HCT116 (cell line): ENCODE measurements around the gene CMPK2. TPM values are rescaled to one million over a fixed set of nuclear protein-coding genes. Genes with fewer than 3 reads are reported as not detected.

ENCODE experiments used
- ATAC-seq: fragments of 200-7000 bp; cut with Tn5 transposase; 2 replicates; pipeline ENCODE4 v1.9.1; 2020; ENCODE audit warnings: mild to moderate bottlenecking, moderate library complexity
- BruUV-seq: library from RNA; stranded (reverse); fragments of 400-500 nt; replicated peaks from 2 replicates; lab custom pipeline; 2021; lab: Mats Ljungman, UMichigan
- CTCF ChIA-PET: fragments of 300-600 bp; sonication (Branson Sonifier 250); formaldehyde crosslinking; loops from one replicate; lab custom pipeline; 2021; ENCODE audit warnings: antibody characterized with exemption; lab: Charles Lee
- POLR2A ChIA-PET: fragments of 300-600, 350-600 bp; sonication (Branson Sonifier 250); formaldehyde crosslinking; loops from one replicate; lab custom pipeline; 2021; ENCODE audit warnings: antibody characterized with exemption; lab: Charles Lee
- RAD21 ChIA-PET, 2 experiments: fragments of 300-600 bp; sonication (Branson Sonifier 250); formaldehyde crosslinking; loops; one replicate each; lab custom pipeline; 2023; ENCODE audit warnings: low total read pairs in 2 of 2; ENCODE audit not compliant: uncharacterized antibody in 2 of 2, unreplicated experiment in 2 of 2, low non-redundant PET in 1 of 2; lab: Charles Lee
- DNase-seq: peaks from one replicate; pipeline ENCODE4 v3.0.0-alpha.2; 2010; ENCODE audit warnings: low read depth, low spot score
- H2AFZ ChIP-seq: fragments of 200-600 bp; shearing (Covaris generic), sonication (generic); 2 replicates; pipeline ENCODE4 v1.6.1; 2017; ENCODE audit warnings: low read depth, mixed run types, mixed read lengths, antibody characterized with exemption, low read length; ENCODE audit not compliant: poor library complexity, severe bottlenecking
- H3K27ac ChIP-seq: 2 replicates; pipeline ENCODE4 v1.5.1; 2012; ENCODE audit warnings: low read depth, low read length
- H3K27me3 ChIP-seq: fragments of 200-600 bp; sonication (generic); 2 replicates; pipeline ENCODE4 v1.6.1; 2016; ENCODE audit warnings: mixed run types, low read length, mixed read lengths; ENCODE audit not compliant: insufficient read depth
- H3K36me3 ChIP-seq, 2 experiments: fragments of 200-500 bp in 1 of 2; fragments of 200-600 bp in 1 of 2; sonication (Bioruptor generic) in 1 of 2; sonication (generic) in 1 of 2; 2 replicates each; pipeline versions ENCODE4 v1.5.1 to v1.6.1; 2014 to 2016; ENCODE audit warnings: low read length in 2 of 2, inconsistent platforms in 1 of 2, mixed read lengths in 1 of 2, mixed run types in 1 of 2; ENCODE audit not compliant: insufficient read depth in 2 of 2, control insufficient read depth in 1 of 2
- H3K4me1 ChIP-seq, 2 experiments: fragments of 200-600 bp in 1 of 2; sonication (generic) in 1 of 2; 2 replicates each; pipeline versions ENCODE4 v1.5.1 to v1.6.1; 2012 to 2017; ENCODE audit warnings: low read length in 2 of 2, inconsistent platforms in 1 of 2, mild to moderate bottlenecking in 1 of 2, mixed read lengths in 1 of 2, mixed run types in 1 of 2, moderate library complexity in 1 of 2; ENCODE audit not compliant: insufficient read depth in 2 of 2, control insufficient read depth in 1 of 2
- H3K4me2 ChIP-seq: fragments of 200-600 bp; sonication (generic); 2 replicates; pipeline ENCODE4 v1.6.1; 2017; ENCODE audit warnings: mixed run types, low read length, mixed read lengths
- H3K4me3 ChIP-seq, 2 experiments: fragments of 200-600 bp in 1 of 2; sonication (generic) in 1 of 2; replicated peaks in 1 of 2; 2 replicates each; pipeline ENCODE4 v1.5.1; 2011 to 2016; ENCODE audit warnings: low read length in 2 of 2, control low read depth in 1 of 2, low read depth in 1 of 2, mild to moderate bottlenecking in 1 of 2, mixed read lengths in 1 of 2, mixed run types in 1 of 2
- H3K79me2 ChIP-seq: fragments of 200-600 bp; sonication (generic); 2 replicates; pipeline ENCODE4 v1.6.1; 2017; ENCODE audit warnings: mild to moderate bottlenecking, mixed run types, low read length, moderate library complexity, mixed read lengths; ENCODE audit not compliant: insufficient read depth
- H3K9ac ChIP-seq: fragments of 200-600 bp; sonication (generic); 2 replicates; pipeline ENCODE4 v1.6.1; 2016; ENCODE audit warnings: low read length, mixed read lengths
- H3K9me2 ChIP-seq: fragments of 200-600 bp; sonication (generic), shearing (Covaris generic); 2 replicates; pipeline ENCODE4 v1.6.1; 2017; ENCODE audit warnings: mixed run types, mild to moderate bottlenecking, moderate library complexity; ENCODE audit not compliant: insufficient read depth
- H3K9me3 ChIP-seq, 2 experiments: fragments of 200-500 bp in 1 of 2; fragments of 200-600 bp in 1 of 2; sonication (Bioruptor generic) in 1 of 2; sonication (generic) in 1 of 2; 2 replicates each; pipeline ENCODE4 v1.6.1; 2014 to 2017; ENCODE audit warnings: low read length in 2 of 2, mixed read lengths in 2 of 2, inconsistent platforms in 1 of 2, low read depth in 1 of 2, mild to moderate bottlenecking in 1 of 2, mixed run types in 1 of 2, moderate library complexity in 1 of 2; ENCODE audit not compliant: control insufficient read depth in 1 of 2, insufficient read depth in 1 of 2
- H4K20me1 ChIP-seq: fragments of 200-600 bp; sonication (generic), shearing (Covaris generic); 2 replicates; pipeline ENCODE4 v1.6.1; 2017; ENCODE audit warnings: mixed run types, mild to moderate bottlenecking, moderate library complexity; ENCODE audit not compliant: insufficient read depth
- CBX3 ChIP-seq: IDR thresholded peaks from 2 replicates; pipeline ENCODE4 v1.6.1; 2012; ENCODE audit warnings: low read depth
- CEBPB ChIP-seq: IDR thresholded peaks from 2 replicates; pipeline ENCODE4 v1.6.1; 2012; ENCODE audit warnings: low read depth
- ELF1 ChIP-seq: IDR thresholded peaks from 2 replicates; pipeline ENCODE4 v1.6.1; 2012; ENCODE audit warnings: low read depth, borderline replicate concordance
- EZH2 ChIP-seq: fragments of 200-600 bp; sonication (generic); IDR thresholded peaks from 2 replicates; pipeline ENCODE4 v1.6.1; 2017; ENCODE audit warnings: antibody characterized with exemption, mixed run types
- EZH2phosphoT487 ChIP-seq: fragments of 200-600 bp; IDR thresholded peaks from 2 replicates; pipeline ENCODE4 v1.6.1; 2018; ENCODE audit warnings: antibody characterized with exemption, borderline replicate concordance
- FOSL1 ChIP-seq: IDR thresholded peaks from 2 replicates; pipeline ENCODE4 v1.6.1; 2012; ENCODE audit warnings: low read depth
- JUND ChIP-seq: IDR thresholded peaks from 2 replicates; pipeline ENCODE4 v1.6.1; 2012
- POLR2AphosphoS5 ChIP-seq: IDR thresholded peaks from 2 replicates; pipeline ENCODE4 v1.6.1; 2011; ENCODE audit warnings: mild to moderate bottlenecking, low read depth, low read length, moderate library complexity
- RAD21 ChIP-seq: IDR thresholded peaks from 2 replicates; pipeline ENCODE4 v1.6.1; 2012; ENCODE audit warnings: low read depth, mild to moderate bottlenecking
- REST ChIP-seq: IDR thresholded peaks from 2 replicates; pipeline ENCODE4 v1.6.1; 2012; ENCODE audit warnings: low read depth
- SRF ChIP-seq: IDR thresholded peaks from 2 replicates; pipeline ENCODE4 v1.6.1; 2012; ENCODE audit warnings: low read depth
- TCF7L2 ChIP-seq: IDR thresholded peaks from 2 replicates; pipeline ENCODE4 v1.7.0; 2011; ENCODE audit warnings: borderline replicate concordance, inconsistent platforms; ENCODE audit not compliant: insufficient read depth, insufficient read length; ENCODE audit errors: extremely low read depth
- ZFX ChIP-seq: fragments of 450-650 bp; IDR thresholded peaks from 2 replicates; pipeline ENCODE4 v1.6.1; 2017
- intact Hi-C: fragments of 100-400 bp; cut with micrococcal nuclease; formaldehyde crosslinking; loops from 2 replicates; pipeline ENCODE4 v1.10.0; 2022
- total RNA-seq: library from RNA; stranded (reverse); gene quantifications from one replicate; pipeline ENCODE4 v1.2.1, GENCODE V29; 2021; ENCODE audit not compliant: unreplicated experiment

CMPK2 gene
- total RNA-seq, 1 experiment from 2014 or later: 1.5 TPM

- TF ChIP-seq EZH2: no peak
- no peak for TF ChIP-seq EZH2phosphoT487
- TF ChIP-seq FOSL1: peak; percentile 91
- 0 out of 2 replicates have a peak, but pooled peaks have one; percentile 17 for TF ChIP-seq POLR2AphosphoS5
- peak; percentile 31; the same call in 1 of the 2 replicates for TF ChIP-seq SRF
- TF ChIP-seq, all 23 proteins: peak for 6
Observed at GRCh38 chr2:6914828-6915227, 49.1 kb upstream of the CMPK2 start (continued).

GRCh38 chr2:6913415-6914157 is 47.9 kb upstream of the CMPK2 start:
- H3K9ac ChIP-seq: no peak overlapping the region
- TF ChIP-seq CBX3: no peak
- no peak for TF ChIP-seq ELF1
- TF ChIP-seq ZFX: no peak
- H3K4me1 ChIP-seq: peaks cover 9 to 26% of the 10 kb centered on the region in 2 experiments; a peak in 3 of 4 replicates
- H3K36me3 ChIP-seq: no peaks in the 10 kb centered on the region
- H3K27ac ChIP-seq: no peak overlapping the region
- no peaks in the 10 kb centered on the region for H3K79me2 ChIP-seq
- no peak overlapping the region for H3K4me3 ChIP-seq
- H4K20me1 ChIP-seq: no peaks in the 10 kb centered on the region
- H3K4me2 ChIP-seq: no peak overlapping the region
- ChIA-PET POLR2A (no interaction called here), CTCF (no interaction called here), RAD21 (no interaction called here)
- DNase-seq: no peak
- no peak overlapping the region for H2AFZ ChIP-seq
- intact Hi-C loops: no loop called here
- no TSS peak for BruUV-seq
- H3K9me2 ChIP-seq: no peaks in the 10 kb centered on the region
- no peaks in the 10 kb centered on the region for H3K9me3 ChIP-seq
- no peak for ATAC-seq
- peaks cover 4% of the 10 kb centered on the region; the same call in 1 of the 2 replicates for H3K27me3 ChIP-seq

GRCh38 chr2:6911721-6912120 is 46.0 kb upstream of the CMPK2 start:
- no peak for TF ChIP-seq JUND
- no peak for TF ChIP-seq RAD21
- TF ChIP-seq TCF7L2: no peak
- TF ChIP-seq CEBPB: no peak
- TF ChIP-seq REST: no peak
- no peak for TF ChIP-seq CBX3
- TF ChIP-seq ZFX: no peak
- TF ChIP-seq, all 23 proteins: peak for 0
- Histone ChIP-seq H3K9ac (no peak overlapping the region), H3K79me2 (no peaks in the 10 kb centered on the region), H3K27me3 (peaks cover 5% of the 10 kb centered on the region; the same call in 1 of the 2 replicates), H2AFZ (no peak overlapping the region), H3K9me2 (no peaks in the 10 kb centered on the region), H3K36me3 (no peaks in the 10 kb centered on the region), H3K9me3 (no peaks in the 10 kb centered on the region), H3K4me1 (peaks cover 4 to 16% of the 10 kb centered on the region in 2 experiments; a peak in 3 of 4 replicates), H3K27ac (no peak overlapping the region), H4K20me1 (no peaks in the 10 kb centered on the region), H3K4me2 (no peak overlapping the region), H3K4me3 (no peak overlapping the region)
- RAD21 ChIA-PET: no interaction called here
- no peak for DNase-seq
- no TSS peak for BruUV-seq
- CTCF ChIA-PET: no interaction called here
- ATAC-seq: no peak
- intact Hi-C loops: no loop called here
- POLR2A ChIA-PET: no interaction called here
